ENCODE measurements around the gene PRKG2. TPM values are rescaled to one million over a fixed set of nuclear protein-coding genes. Genes with fewer than 3 reads are reported as not detected.

PRKG2 gene
- total RNA-seq, 1 donor from 2014 or later = 2.3 TPM

DNA sequence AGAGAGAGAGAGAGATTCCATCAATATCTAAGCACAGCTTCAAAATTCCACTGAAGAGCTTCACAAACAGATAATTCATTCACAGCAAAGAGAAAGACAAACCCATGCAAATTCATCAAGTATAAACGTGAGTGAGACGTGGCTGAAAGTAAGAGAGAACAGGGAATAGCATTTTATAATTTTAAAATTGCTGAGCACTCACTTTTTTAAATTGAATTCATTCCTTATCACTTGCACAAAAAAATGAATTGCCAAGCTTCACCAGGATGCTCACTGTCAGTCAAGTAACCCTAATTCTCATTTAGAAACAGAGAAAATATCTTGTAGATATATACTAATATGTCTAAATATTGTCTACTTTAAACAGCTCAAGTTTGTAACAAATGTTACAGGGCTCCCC, 144.0 kb downstream of the PRKG2 start:
- no peak overlapping the region for H3K4me3 ChIP-seq
- H4K20me1 ChIP-seq (ENCODE audit: low read depth) = no peaks in the 10 kb centered on the region
- Mint-ChIP-seq H3K27ac (no peak overlapping the region), H3K36me3 (no peaks in the 10 kb centered on the region), H3K9me3 (no peaks in the 10 kb centered on the region), H3K27me3 (ENCODE audit: insufficient read depth, low read depth) (no peaks in the 10 kb centered on the region), H3K4me1 (peaks cover 2% of the 10 kb centered on the region), H3K4me3 (no peak overlapping the region)
- no peak overlapping the region for H3K27ac ChIP-seq
- H3K79me2 ChIP-seq (ENCODE audit: low read depth) = no peaks in the 10 kb centered on the region
- H3K9ac ChIP-seq = no peak overlapping the region
- no peak for TF ChIP-seq EZH2phosphoT487 (IDR thresholded peaks at IDR 0.05)
- TF ChIP-seq, protein P1, sequence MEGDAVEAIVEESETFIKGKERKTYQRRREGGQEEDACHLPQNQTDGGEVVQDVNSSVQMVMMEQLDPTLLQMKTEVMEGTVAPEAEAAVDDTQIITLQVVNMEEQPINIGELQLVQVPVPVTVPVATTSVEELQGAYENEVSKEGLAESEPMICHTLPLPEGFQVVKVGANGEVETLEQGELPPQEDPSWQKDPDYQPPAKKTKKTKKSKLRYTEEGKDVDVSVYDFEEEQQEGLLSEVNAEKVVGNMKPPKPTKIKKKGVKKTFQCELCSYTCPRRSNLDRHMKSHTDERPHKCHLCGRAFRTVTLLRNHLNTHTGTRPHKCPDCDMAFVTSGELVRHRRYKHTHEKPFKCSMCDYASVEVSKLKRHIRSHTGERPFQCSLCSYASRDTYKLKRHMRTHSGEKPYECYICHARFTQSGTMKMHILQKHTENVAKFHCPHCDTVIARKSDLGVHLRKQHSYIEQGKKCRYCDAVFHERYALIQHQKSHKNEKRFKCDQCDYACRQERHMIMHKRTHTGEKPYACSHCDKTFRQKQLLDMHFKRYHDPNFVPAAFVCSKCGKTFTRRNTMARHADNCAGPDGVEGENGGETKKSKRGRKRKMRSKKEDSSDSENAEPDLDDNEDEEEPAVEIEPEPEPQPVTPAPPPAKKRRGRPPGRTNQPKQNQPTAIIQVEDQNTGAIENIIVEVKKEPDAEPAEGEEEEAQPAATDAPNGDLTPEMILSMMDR (IDR thresholded peaks at IDR 0.05) = no peak
- TF ChIP-seq EZH2 (IDR thresholded peaks at IDR 0.05) = no peak
- peaks cover 12% of the 10 kb centered on the region for H3K27me3 ChIP-seq
- no peak for DNase-seq (ENCODE audit: low spot score)
- no peaks in the 10 kb centered on the region for H3F3A ChIP-seq (ENCODE audit: low read depth)
- H3K9me3 ChIP-seq (ENCODE audit: low read depth) = no peaks in the 10 kb centered on the region
- H3K4me2 ChIP-seq = no peak overlapping the region
- no peaks in the 10 kb centered on the region for H3K36me3 ChIP-seq
- no peaks in the 10 kb centered on the region for H3K4me1 ChIP-seq
- no peak overlapping the region for H2AFZ ChIP-seq (replicated peaks)

DNA sequence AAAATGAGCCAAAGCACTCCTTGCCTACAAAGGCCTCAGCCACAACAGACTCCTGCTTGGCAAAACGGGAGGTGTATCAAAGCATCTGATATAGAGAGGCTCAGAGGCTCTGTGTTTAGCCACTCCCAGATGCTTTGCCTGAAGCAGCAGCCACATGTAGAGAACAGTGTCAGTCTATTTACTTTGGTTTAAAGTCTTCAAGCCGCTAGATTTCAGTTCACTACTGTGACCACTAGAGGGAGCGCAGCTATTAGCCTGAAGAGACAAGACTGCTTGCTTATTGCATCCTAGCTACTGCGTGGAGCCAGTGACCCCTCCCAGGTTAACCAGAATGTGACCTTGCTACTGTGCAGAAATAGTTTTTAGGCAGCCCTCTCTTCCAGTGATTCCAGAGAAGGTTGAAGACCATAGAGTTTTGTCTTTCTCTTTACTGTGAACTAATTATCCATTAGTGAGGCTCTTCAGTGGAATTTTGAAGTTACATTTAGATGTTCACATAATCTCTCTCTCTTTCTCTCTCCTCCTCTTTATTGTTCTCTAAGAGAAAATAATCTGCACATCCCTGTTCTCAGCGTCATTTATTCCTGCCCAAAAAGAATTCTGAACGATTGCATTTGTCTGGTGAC, 145.2 kb downstream of the PRKG2 start:
- Histone ChIP-seq H2AFZ (replicated peaks) (no peak overlapping the region), H3K4me1 (no peaks in the 10 kb centered on the region), H3K9ac (no peak overlapping the region), H3K27ac (no peak overlapping the region), H3K4me3 (no peak overlapping the region), H3K9me3 (ENCODE audit: low read depth) (no peaks in the 10 kb centered on the region), H3K36me3 (no peaks in the 10 kb centered on the region), H3F3A (ENCODE audit: low read depth) (no peaks in the 10 kb centered on the region), H3K79me2 (ENCODE audit: low read depth) (no peaks in the 10 kb centered on the region), H3K27me3 (peaks cover 15% of the 10 kb centered on the region), H3K4me2 (no peak overlapping the region), H4K20me1 (ENCODE audit: low read depth) (no peaks in the 10 kb centered on the region)
- Mint-ChIP-seq H3K36me3 (no peaks in the 10 kb centered on the region), H3K4me3 (no peak overlapping the region), H3K27ac (no peak overlapping the region), H3K4me1 (peaks cover 2% of the 10 kb centered on the region), H3K9me3 (no peaks in the 10 kb centered on the region), H3K27me3 (ENCODE audit: insufficient read depth, low read depth) (no peaks in the 10 kb centered on the region)
- DNase-seq (ENCODE audit: low spot score) = peak; percentile 89
- TF ChIP-seq EZH2phosphoT487 (IDR thresholded peaks at IDR 0.05) (no peak), EZH2 (IDR thresholded peaks at IDR 0.05) (no peak)
- TF ChIP-seq, protein P1 (IDR thresholded peaks at IDR 0.05) = peak; percentile 93

DNA sequence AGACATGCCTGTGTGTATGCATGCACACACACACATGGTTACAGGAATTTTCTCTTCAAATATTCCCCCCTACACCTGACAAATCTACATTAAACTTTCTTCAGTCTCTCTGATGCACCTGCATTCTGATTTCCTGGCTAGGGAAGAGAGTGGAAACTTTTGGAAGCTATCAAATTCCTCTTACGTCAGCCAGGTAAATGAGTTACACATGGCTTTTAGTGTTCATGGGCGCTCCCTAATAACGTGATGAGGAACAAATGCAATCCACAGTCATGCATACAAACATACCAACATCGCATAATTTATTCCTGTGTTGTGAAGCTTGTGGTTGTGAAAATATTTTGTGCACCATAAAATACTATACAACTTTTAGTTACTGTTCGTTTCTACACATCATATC, 149.6 kb downstream of the PRKG2 start:
- no peaks in the 10 kb centered on the region for H3K27me3 Mint-ChIP-seq (ENCODE audit: insufficient read depth, low read depth)
- H3K27me3 ChIP-seq = peaks cover 15% of the 10 kb centered on the region
- H3K4me1 Mint-ChIP-seq = peaks cover 2% of the 10 kb centered on the region
- no peak overlapping the region for H2AFZ ChIP-seq (replicated peaks)
- H3K79me2 ChIP-seq (ENCODE audit: low read depth) = no peaks in the 10 kb centered on the region
- H3K9me3 Mint-ChIP-seq = no peaks in the 10 kb centered on the region
- no peak for DNase-seq (ENCODE audit: low spot score)
- no peaks in the 10 kb centered on the region for H4K20me1 ChIP-seq (ENCODE audit: low read depth)
- no peaks in the 10 kb centered on the region for H3F3A ChIP-seq (ENCODE audit: low read depth)
- no peak overlapping the region for H3K4me2 ChIP-seq
- H3K4me1 ChIP-seq = no peaks in the 10 kb centered on the region
- no peaks in the 10 kb centered on the region for H3K36me3 ChIP-seq
- TF ChIP-seq EZH2 (IDR thresholded peaks at IDR 0.05) = no peak
- TF ChIP-seq EZH2phosphoT487 (IDR thresholded peaks at IDR 0.05) = no peak
- TF ChIP-seq, protein P1 (IDR thresholded peaks at IDR 0.05) = no peak
- H3K27ac ChIP-seq = no peak overlapping the region
- no peak overlapping the region for H3K27ac Mint-ChIP-seq
- no peak overlapping the region for H3K4me3 ChIP-seq
- H3K4me3 Mint-ChIP-seq = no peak overlapping the region
- H3K9me3 ChIP-seq (ENCODE audit: low read depth) = no peaks in the 10 kb centered on the region
- H3K36me3 Mint-ChIP-seq = no peaks in the 10 kb centered on the region
- H3K9ac ChIP-seq = no peak overlapping the region
